Upper lobe of left lung (tissue), 6 donors: Measurements from ENCODE around the gene CCDC92. TPM values are rescaled to one million over a fixed set of nuclear protein-coding genes. Genes with fewer than 3 reads are reported as not detected.

Source experiments
- ATAC-seq, 2 donors: fragments of 200-7000 bp; cut with Tn5 transposase; one replicate each; pipeline ENCODE4 v1.9.1; 2022; ENCODE audit warnings: mild to moderate bottlenecking in 2 of 2, moderate library complexity in 2 of 2; ENCODE audit not compliant: low FRiP score in 2 of 2
- DNase-seq, 2 donors: peaks; one replicate each; pipeline ENCODE4 v3.0.0-alpha.2; 2019 to 2020
- H3K27ac ChIP-seq, 4 donors: fragments of 200-600 bp; sonication (generic); one replicate each; pipeline ENCODE4 v1.5.1; 2016 to 2019
- H3K27me3 ChIP-seq, 4 donors: fragments of 200-600 bp; sonication (generic); one replicate each; pipeline ENCODE4 v1.5.1; 2017 to 2019
- H3K36me3 ChIP-seq, 4 donors: fragments of 200-600 bp; sonication (generic); one replicate each; pipeline ENCODE4 v1.5.1; 2016 to 2019
- H3K4me1 ChIP-seq, 4 donors: fragments of 200-600 bp; sonication (generic); one replicate each; pipeline ENCODE4 v1.5.1; 2018 to 2019
- H3K4me3 ChIP-seq, 4 donors: fragments of 200-600 bp; sonication (generic); one replicate each; pipeline ENCODE4 v1.5.1; 2017 to 2019; ENCODE audit warnings: mild to moderate bottlenecking in 2 of 4, moderate library complexity in 1 of 4
- H3K9me3 ChIP-seq, 4 donors: fragments of 200-600 bp; sonication (generic); one replicate each; pipeline ENCODE4 v1.5.1; 2018 to 2019
- EP300 ChIP-seq, 4 donors: sonication (generic); formaldehyde crosslinking; IDR thresholded peaks; one replicate each; pipeline ENCODE4 v1.5.1; 2017; ENCODE audit warnings: antibody characterized with exemption in 4 of 4, control low read depth in 2 of 4
- POLR2A ChIP-seq, 4 donors: fragments of 450-650 bp; IDR thresholded peaks; one replicate each; pipeline ENCODE4 v1.5.1; 2016 to 2017; ENCODE audit warnings: antibody characterized with exemption in 4 of 4, mild to moderate bottlenecking in 2 of 4
- POLR2AphosphoS5 ChIP-seq, 2 donors: sonication (generic); formaldehyde crosslinking; IDR thresholded peaks; one replicate each; pipeline ENCODE4 v1.5.1; 2017; ENCODE audit warnings: antibody characterized with exemption in 2 of 2
- WGBS, 2 donors: methylation state at CpG; one replicate each; pipeline ENCODE4 v1.1.5; 2017 to 2018; 5-methylcytosine and 5-hydroxymethylcytosine counted together
- total RNA-seq, 6 donors: library from RNA; depleted of rRNA in 4 of 6; stranded (reverse); fragments of >200 nt in 4 of 6; gene quantifications; one replicate each; pipeline versions ENCODE4 v1.1.0 to v1.2.1, GENCODE V29; 2016 to 2021
- TF ChIP-seq, protein P1 (sequence below), 6 experiments: fragments of 450-650 bp in 4 of 6; fragments of 200-600 bp in 2 of 6; sonication (generic) in 2 of 6; IDR thresholded peaks; one replicate each; pipeline ENCODE4 v1.5.1; 2016 to 2019; ENCODE audit warnings: antibody characterized with exemption in 6 of 6
- donor health status: DM: no; HTN: no; CAD: no; lungs with moderate emphysema.
- donor health status: DM: no; HTN: yes; CAD: no; lungs with severe emphysema.

CCDC92 gene
- total RNA-seq, 6 donors from 2014 or later, result 33.8 to 48.9 (median 43.7) TPM

DNA sequence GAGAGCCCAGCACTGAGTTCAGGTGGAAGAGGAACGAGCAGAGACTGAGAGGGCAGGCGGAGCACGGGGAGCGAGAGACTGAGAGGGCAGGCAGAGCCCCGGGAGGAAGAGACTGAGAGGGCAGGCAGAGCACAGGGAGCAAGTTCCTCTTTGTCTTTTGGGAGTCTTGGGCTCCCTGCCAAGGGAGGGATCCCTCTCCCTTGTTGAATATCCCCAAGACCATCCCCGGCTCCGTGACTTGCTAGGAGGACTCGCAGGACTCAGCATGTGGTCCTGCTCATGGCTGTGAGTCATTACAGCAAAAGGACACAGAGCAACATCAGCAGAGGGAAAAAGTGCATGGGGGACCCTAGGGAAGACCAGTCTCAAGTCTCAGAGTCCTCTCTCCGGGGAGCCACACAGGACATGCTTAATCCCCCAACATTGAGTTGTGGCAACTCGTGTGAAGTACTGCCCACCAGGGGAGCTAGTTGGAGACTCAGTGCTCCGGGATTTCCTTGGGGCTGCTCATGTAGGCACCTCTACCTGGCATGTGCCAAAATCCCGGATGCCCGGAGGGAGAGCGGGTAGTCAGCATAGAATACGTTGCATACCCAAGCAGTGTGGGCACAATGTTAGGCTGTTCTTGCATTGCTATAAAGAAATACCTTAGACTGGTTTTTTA lies 81.0 kb downstream of the CCDC92 start:
- Histone ChIP-seq H3K36me3 (no peaks in the 10 kb centered on the region), H3K9me3 (no peaks in the 10 kb centered on the region), H3K27ac (no peak overlapping the region), H3K27me3 (no peaks in the 10 kb centered on the region), H3K4me3 (no peak overlapping the region), H3K4me1 (no peaks in the 10 kb centered on the region)
- ATAC-seq, result no peak
- TF ChIP-seq POLR2A (IDR thresholded peaks at IDR 0.05) (no peak), EP300 (IDR thresholded peaks at IDR 0.05) (no peak), POLR2AphosphoS5 (IDR thresholded peaks at IDR 0.05) (no peak)
- TF ChIP-seq, protein P1, sequence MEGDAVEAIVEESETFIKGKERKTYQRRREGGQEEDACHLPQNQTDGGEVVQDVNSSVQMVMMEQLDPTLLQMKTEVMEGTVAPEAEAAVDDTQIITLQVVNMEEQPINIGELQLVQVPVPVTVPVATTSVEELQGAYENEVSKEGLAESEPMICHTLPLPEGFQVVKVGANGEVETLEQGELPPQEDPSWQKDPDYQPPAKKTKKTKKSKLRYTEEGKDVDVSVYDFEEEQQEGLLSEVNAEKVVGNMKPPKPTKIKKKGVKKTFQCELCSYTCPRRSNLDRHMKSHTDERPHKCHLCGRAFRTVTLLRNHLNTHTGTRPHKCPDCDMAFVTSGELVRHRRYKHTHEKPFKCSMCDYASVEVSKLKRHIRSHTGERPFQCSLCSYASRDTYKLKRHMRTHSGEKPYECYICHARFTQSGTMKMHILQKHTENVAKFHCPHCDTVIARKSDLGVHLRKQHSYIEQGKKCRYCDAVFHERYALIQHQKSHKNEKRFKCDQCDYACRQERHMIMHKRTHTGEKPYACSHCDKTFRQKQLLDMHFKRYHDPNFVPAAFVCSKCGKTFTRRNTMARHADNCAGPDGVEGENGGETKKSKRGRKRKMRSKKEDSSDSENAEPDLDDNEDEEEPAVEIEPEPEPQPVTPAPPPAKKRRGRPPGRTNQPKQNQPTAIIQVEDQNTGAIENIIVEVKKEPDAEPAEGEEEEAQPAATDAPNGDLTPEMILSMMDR (IDR thresholded peaks at IDR 0.05), result no peak
- WGBS, 2 donors, result 65 to 76% methylated on average over 15 of the region's 15 CpGs
- no peak for DNase-seq

DNA sequence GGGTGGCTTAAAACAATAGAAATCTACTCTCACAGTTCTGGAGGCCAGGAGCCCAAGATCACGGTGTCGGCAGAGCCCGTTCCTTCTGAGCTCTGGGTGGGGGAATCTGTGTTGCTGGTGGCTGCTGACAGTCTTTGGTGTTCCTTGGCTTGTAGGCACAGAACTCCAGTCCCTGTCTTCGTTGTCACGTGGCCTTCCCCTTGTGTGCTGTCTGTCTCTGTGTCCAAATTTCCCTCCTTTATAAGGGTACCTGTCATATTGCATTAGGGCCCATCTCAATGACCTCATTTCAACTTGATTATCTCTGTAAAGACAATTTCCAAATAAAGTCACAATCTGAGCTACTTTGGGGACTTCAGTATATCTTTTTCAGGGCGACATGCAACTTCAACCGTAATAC lies 81.6 kb downstream of the CCDC92 start:
- H3K9me3 ChIP-seq, result no peaks in the 10 kb centered on the region
- no peaks in the 10 kb centered on the region for H3K4me1 ChIP-seq
- no peak for ATAC-seq
- H3K27me3 ChIP-seq, result no peaks in the 10 kb centered on the region
- H3K27ac ChIP-seq, result no peak overlapping the region
- H3K4me3 ChIP-seq, result no peak overlapping the region
- no peak for DNase-seq
- TF ChIP-seq POLR2A (IDR thresholded peaks at IDR 0.05), result no peak
- no peaks in the 10 kb centered on the region for H3K36me3 ChIP-seq
- 85 to 88% methylated on average over 4 to 7 of the region's 7 CpGs for whole genome bisulfite sequencing, 2 donors

DNA sequence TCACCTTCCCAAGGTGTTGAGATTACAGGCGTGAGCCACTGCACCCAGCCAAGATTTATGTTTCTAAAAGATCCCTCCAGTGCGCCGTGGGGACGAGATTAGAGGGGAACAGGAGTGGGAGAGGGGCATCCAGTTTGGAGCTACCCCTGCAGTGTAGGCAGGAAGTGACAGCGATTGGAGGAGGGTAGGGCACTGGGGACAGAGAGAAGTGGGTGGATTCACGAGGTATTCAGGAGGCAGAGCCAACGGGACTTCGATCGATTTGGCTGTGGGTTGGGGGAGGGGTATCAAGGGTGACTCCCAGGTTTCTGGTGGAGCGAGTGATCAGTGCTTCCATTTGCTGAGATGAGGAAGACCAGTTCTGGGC lies 82.1 kb downstream of the CCDC92 start:
- ATAC-seq, result no peak
- TF ChIP-seq POLR2A (IDR thresholded peaks at IDR 0.05), result no peak
- no peak for TF ChIP-seq EP300 (IDR thresholded peaks at IDR 0.05)
- TF ChIP-seq, protein P1 (IDR thresholded peaks at IDR 0.05), result no peak
- no peak for TF ChIP-seq POLR2AphosphoS5 (IDR thresholded peaks at IDR 0.05)
- WGBS, 2 donors, result 63 to 66% methylated on average over 10 of the region's 10 CpGs
- DNase-seq, result no peak
- H3K4me1 ChIP-seq, result no peaks in the 10 kb centered on the region
- H3K27me3 ChIP-seq, result no peaks in the 10 kb centered on the region
- no peaks in the 10 kb centered on the region for H3K9me3 ChIP-seq
- H3K27ac ChIP-seq, result no peak overlapping the region
- H3K4me3 ChIP-seq, result no peak overlapping the region
- no peaks in the 10 kb centered on the region for H3K36me3 ChIP-seq

DNA sequence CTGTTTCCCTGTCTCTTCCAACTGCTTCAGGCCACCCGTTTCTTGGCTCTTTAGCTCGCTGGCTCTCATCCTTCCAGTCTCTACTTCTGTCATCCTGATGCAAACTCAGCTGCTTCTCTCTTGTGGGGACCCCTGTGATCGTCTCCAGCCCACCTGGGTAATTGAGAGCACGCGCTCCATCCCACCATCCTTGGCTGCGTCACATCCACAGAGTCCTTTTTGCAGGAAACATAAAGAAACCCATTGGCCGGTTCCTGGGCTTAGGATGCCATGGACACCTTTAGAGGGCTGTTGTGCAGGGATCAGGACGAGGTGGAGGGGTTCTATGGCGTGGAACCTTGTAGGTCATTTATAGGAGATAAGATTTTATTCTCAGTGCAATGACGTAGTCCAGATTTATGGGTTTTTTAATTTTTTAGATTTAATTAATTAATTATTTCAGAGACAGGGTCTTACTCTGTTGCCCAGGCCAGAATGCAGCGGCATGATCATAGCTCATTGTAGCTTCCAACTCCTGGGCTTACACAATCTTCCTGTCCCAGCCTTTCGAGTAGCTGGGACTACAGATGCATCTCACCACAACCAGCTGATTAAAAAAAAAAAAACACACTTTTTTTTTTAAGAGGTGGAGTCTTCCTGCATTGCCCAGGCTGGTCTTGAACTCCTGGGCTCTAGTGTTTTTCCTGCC lies 82.6 kb downstream of the CCDC92 start:
- Histone ChIP-seq H3K27me3 (no peaks in the 10 kb centered on the region), H3K27ac (no peak overlapping the region), H3K4me3 (no peak overlapping the region), H3K36me3 (no peaks in the 10 kb centered on the region), H3K4me1 (no peaks in the 10 kb centered on the region), H3K9me3 (no peaks in the 10 kb centered on the region)
- DNase-seq (no peak), ATAC-seq (no peak)
- TF ChIP-seq POLR2AphosphoS5 (IDR thresholded peaks at IDR 0.05) (no peak), POLR2A (IDR thresholded peaks at IDR 0.05) (no peak), EP300 (IDR thresholded peaks at IDR 0.05) (no peak)
- TF ChIP-seq, protein P1 (IDR thresholded peaks at IDR 0.05), result no peak
- 77 to 79% methylated on average over 12 of the region's 12 CpGs for WGBS, 2 donors

DNA sequence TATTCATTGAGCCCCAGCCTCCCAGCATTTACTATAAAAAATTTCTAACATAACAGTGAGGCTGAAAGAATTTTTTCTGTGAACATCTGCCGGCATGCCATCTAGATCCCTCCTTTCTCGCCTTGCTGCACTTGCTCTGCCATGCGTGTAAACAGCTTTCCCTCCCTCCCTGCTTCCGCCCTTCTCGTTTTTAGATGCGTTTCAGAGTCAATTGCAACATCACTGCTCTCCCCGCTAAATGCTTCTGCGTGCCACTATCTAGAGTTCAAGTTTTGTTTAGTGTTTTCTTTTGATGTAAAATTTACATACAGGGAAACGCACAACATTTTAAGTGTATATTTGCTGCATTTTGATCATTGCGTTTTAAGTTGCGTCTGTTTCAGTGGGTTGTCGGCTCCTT lies 83.6 kb downstream of the CCDC92 start:
- no peak overlapping the region for H3K4me3 ChIP-seq
- ATAC-seq (no peak), DNase-seq (no peak)
- no peaks in the 10 kb centered on the region for H3K9me3 ChIP-seq
- TF ChIP-seq EP300 (IDR thresholded peaks at IDR 0.05) (no peak), POLR2AphosphoS5 (IDR thresholded peaks at IDR 0.05) (no peak), POLR2A (IDR thresholded peaks at IDR 0.05) (no peak)
- TF ChIP-seq, protein P1 (IDR thresholded peaks at IDR 0.05), result no peak
- H3K27ac ChIP-seq, result no peak overlapping the region
- WGBS, 2 donors, result 57 to 58% methylated on average over 12 of the region's 12 CpGs
- no peaks in the 10 kb centered on the region for H3K27me3 ChIP-seq
- H3K36me3 ChIP-seq, result no peaks in the 10 kb centered on the region
- H3K4me1 ChIP-seq, result no peaks in the 10 kb centered on the region
